HUES64 (cell line): ENCODE results near the gene ATRAID.

ENCODE experiments used
- H3K27ac ChIP-seq: 2 replicates; pipeline ENCODE4 v1.7.0; 2013; ENCODE audit warnings: low read depth, low read length, inconsistent platforms
- H3K27me3 ChIP-seq: 2 replicates; pipeline ENCODE4 v1.6.1; 2013; ENCODE audit warnings: mild to moderate bottlenecking, low read length; ENCODE audit not compliant: insufficient read depth
- H3K36me3 ChIP-seq: 2 replicates; pipeline ENCODE4 v1.6.1; 2013; ENCODE audit warnings: mild to moderate bottlenecking, low read length; ENCODE audit not compliant: insufficient read depth
- H3K4me1 ChIP-seq: 2 replicates; pipeline ENCODE4 v1.6.1; 2013; ENCODE audit warnings: mild to moderate bottlenecking, low read length, moderate library complexity; ENCODE audit not compliant: insufficient read depth
- H3K4me3 ChIP-seq: 2 replicates; pipeline ENCODE4 v1.5.1; 2013; ENCODE audit warnings: mild to moderate bottlenecking, low read length, moderate library complexity
- H3K9ac ChIP-seq: 2 replicates; pipeline ENCODE4 v1.6.1; 2013; ENCODE audit warnings: mild to moderate bottlenecking, low read depth, low read length
- H3K9me3 ChIP-seq: 2 replicates; pipeline ENCODE4 v1.6.1; 2013; ENCODE audit warnings: low read depth, low read length; ENCODE audit not compliant: insufficient read depth
- WGBS: fragments of 150-250, 120-280 bp; methylation state at CpG from one replicate; pipeline ENCODE4 v1.1.7; 2013; ENCODE audit warnings: missing lambda C conversion rate; 5-methylcytosine and 5-hydroxymethylcytosine counted together

ATRAID gene

GRCh38 chr2:27255660-27256059 is 43.8 kb downstream of the ATRAID start:
- no peaks in the 10 kb centered on the region for H3K36me3 ChIP-seq
- H3K4me3 ChIP-seq = no peak overlapping the region
- H3K9me3 ChIP-seq = no peaks in the 10 kb centered on the region
- H3K4me1 ChIP-seq = no peaks in the 10 kb centered on the region
- H3K27me3 ChIP-seq = peaks cover 26% of the 10 kb centered on the region
- WGBS = 69% methylated on average over 1 of the region's 1 CpG
- no peak overlapping the region for H3K9ac ChIP-seq
- no peak overlapping the region for H3K27ac ChIP-seq

- H3K27me3 ChIP-seq = peaks cover 30% of the 10 kb centered on the region
- WGBS = 87% methylated on average over 7 of the region's 7 CpGs
- no peaks in the 10 kb centered on the region for H3K9me3 ChIP-seq
- no peak overlapping the region for H3K9ac ChIP-seq
- no peaks in the 10 kb centered on the region for H3K36me3 ChIP-seq
- peaks cover 6% of the 10 kb centered on the region; the same call in 1 of the 2 replicates for H3K4me1 ChIP-seq
- H3K4me3 ChIP-seq = no peak overlapping the region
- H3K27ac ChIP-seq = no peak overlapping the region
Observed at GRCh38 chr2:27256855-27257454, 45.1 kb downstream of the ATRAID start.

- Histone ChIP-seq H3K27ac (no peak overlapping the region), H3K9me3 (no peaks in the 10 kb centered on the region), H3K4me3 (no peak overlapping the region), H3K36me3 (no peaks in the 10 kb centered on the region), H3K9ac (no peak overlapping the region), H3K27me3 (peaks cover 41% of the 10 kb centered on the region), H3K4me1 (peaks cover 6% of the 10 kb centered on the region; the same call in 1 of the 2 replicates)
- 94% methylated on average over 8 of the region's 8 CpGs for WGBS
Observed at GRCh38 chr2:27258051-27258450, 46.2 kb downstream of the ATRAID start.

- WGBS = 47% methylated on average over 11 of the region's 11 CpGs
- H3K9ac ChIP-seq = no peak overlapping the region
- no peak overlapping the region for H3K27ac ChIP-seq
- peaks cover 13% of the 10 kb centered on the region for H3K4me1 ChIP-seq
- H3K4me3 ChIP-seq = peak overlapping the region; percentile 72
- peaks cover 74% of the 10 kb centered on the region for H3K27me3 ChIP-seq
- no peaks in the 10 kb centered on the region for H3K9me3 ChIP-seq
- H3K36me3 ChIP-seq = no peaks in the 10 kb centered on the region
Observed at GRCh38 chr2:27261241-27261925, 49.5 kb downstream of the ATRAID start.

- Histone ChIP-seq H3K27ac (no peak overlapping the region), H3K36me3 (no peaks in the 10 kb centered on the region), H3K4me3 (peak overlapping the region; percentile 72), H3K27me3 (peaks cover 79% of the 10 kb centered on the region), H3K9me3 (no peaks in the 10 kb centered on the region), H3K9ac (no peak overlapping the region), H3K4me1 (peaks cover 13% of the 10 kb centered on the region)
- WGBS = 2% methylated on average over 40 of the region's 40 CpGs
Observed at GRCh38 chr2:27261926-27262298, 50.1 kb downstream of the ATRAID start.

- Histone ChIP-seq H3K36me3 (no peaks in the 10 kb centered on the region), H3K4me3 (peak within 1 kb of the TSS; percentile 72), H3K27me3 (peaks cover 86% of the 10 kb centered on the region), H3K27ac (no peak within 1 kb of the TSS), H3K4me1 (peaks cover 13% of the 10 kb centered on the region), H3K9ac (peak within 1 kb of the TSS; percentile 30; the same call in 1 of the 2 replicates), H3K9me3 (no peaks in the 10 kb centered on the region)
- WGBS = 1% methylated on average over 96 of the region's 96 CpGs
Observed at GRCh38 chr2:27262379-27263286, 50.8 kb downstream of the ATRAID start, which contains the start of gene SLC30A3. SLC30A3 (minus strand) TSS chr2:27263047; CDS start chr2:27262906, 141 bp downstream.

GRCh38 chr2:27263287-27264252 is 51.7 kb downstream of the ATRAID start:
- Histone ChIP-seq H3K4me1 (peaks cover 13% of the 10 kb centered on the region), H3K36me3 (no peaks in the 10 kb centered on the region), H3K9me3 (no peaks in the 10 kb centered on the region), H3K4me3 (peak overlapping the region; percentile 72), H3K27me3 (peaks cover 89% of the 10 kb centered on the region), H3K27ac (no peak overlapping the region), H3K9ac (no peak overlapping the region)
- 1% methylated on average over 46 of the region's 46 CpGs for WGBS

GRCh38 chr2:27264253-27264752 is 52.5 kb downstream of the ATRAID start:
- no peaks in the 10 kb centered on the region for H3K9me3 ChIP-seq
- H3K27ac ChIP-seq = no peak overlapping the region
- WGBS = 1% methylated on average over 32 of the region's 38 CpGs
- peak overlapping the region; percentile 67; the same call in 1 of the 2 replicates for H3K9ac ChIP-seq
- H3K36me3 ChIP-seq = no peaks in the 10 kb centered on the region
- peaks cover 13% of the 10 kb centered on the region for H3K4me1 ChIP-seq
- peak overlapping the region; percentile 72 for H3K4me3 ChIP-seq
- H3K27me3 ChIP-seq = peaks cover 85% of the 10 kb centered on the region

GRCh38 chr2:27264753-27265535 is 53.1 kb downstream of the ATRAID start:
- Histone ChIP-seq H3K4me1 (peaks cover 13% of the 10 kb centered on the region), H3K9ac (peak overlapping the region; percentile 67), H3K4me3 (peak overlapping the region; percentile 72), H3K27me3 (peaks cover 80% of the 10 kb centered on the region), H3K9me3 (no peaks in the 10 kb centered on the region), H3K36me3 (no peaks in the 10 kb centered on the region), H3K27ac (no peak overlapping the region)
- 5% methylated on average over 56 of the region's 56 CpGs for WGBS

GRCh38 chr2:27265536-27265870 is 53.7 kb downstream of the ATRAID start:
- Histone ChIP-seq H3K9me3 (no peaks in the 10 kb centered on the region), H3K36me3 (no peaks in the 10 kb centered on the region), H3K4me3 (no peak overlapping the region), H3K27me3 (peaks cover 78% of the 10 kb centered on the region), H3K27ac (no peak overlapping the region), H3K9ac (no peak overlapping the region; the same call in 1 of the 2 replicates), H3K4me1 (peaks cover 13% of the 10 kb centered on the region)
